ENCODE data around the gene KIF5C.

KIF5C gene

GRCh38 chr2:148899638-148900318, 24.8 kb downstream of the KIF5C start:
- no peak for TF ChIP-seq CTCF (IDR thresholded peaks at IDR 0.05; ENCODE audit: insufficient read depth, low read depth, low read length, missing control alignments)
- H3K4me3 ChIP-seq (ENCODE audit: low read depth, low read length) = no peak overlapping the region
- DNase-seq (ENCODE audit: low read depth) = no peak

- TF ChIP-seq CTCF (IDR thresholded peaks at IDR 0.05; ENCODE audit: insufficient read depth, low read depth, low read length, missing control alignments) = no peak
- DNase-seq (ENCODE audit: low read depth) = no peak
These were observed 25.4 kb downstream of the KIF5C start for GRCh38 chr2:148900350-148900837.

GRCh38 chr2:148901142-148901541, 26.1 kb downstream of the KIF5C start:
- no peak for TF ChIP-seq CTCF (IDR thresholded peaks at IDR 0.05; ENCODE audit: insufficient read depth, low read depth, low read length, missing control alignments)
- no peak overlapping the region for H3K4me3 ChIP-seq (ENCODE audit: low read depth, low read length)
- DNase-seq (ENCODE audit: low read depth) = no peak

More at GRCh38 chr2:148900350-148900837, 25.4 kb downstream of the KIF5C start:
- no peak overlapping the region for H3K4me3 ChIP-seq (ENCODE audit: low read depth, low read length)

GRCh38 chr2:148902798-148903197, 27.8 kb downstream of the KIF5C start:
- TF ChIP-seq CTCF (IDR thresholded peaks at IDR 0.05; ENCODE audit: insufficient read depth, low read depth, low read length, missing control alignments) = no peak
- no peak overlapping the region for H3K4me3 ChIP-seq (ENCODE audit: low read depth, low read length)
- DNase-seq (ENCODE audit: low read depth) = no peak

GRCh38 chr2:148903294-148903693, 28.3 kb downstream of the KIF5C start:
- H3K4me3 ChIP-seq (ENCODE audit: low read depth, low read length) = no peak overlapping the region
- TF ChIP-seq CTCF (IDR thresholded peaks at IDR 0.05; ENCODE audit: insufficient read depth, low read depth, low read length, missing control alignments) = no peak
- no peak for DNase-seq (ENCODE audit: low read depth)

- no peak for TF ChIP-seq CTCF (IDR thresholded peaks at IDR 0.05; ENCODE audit: insufficient read depth, low read depth, low read length, missing control alignments)
These were observed 29.0 kb downstream of the KIF5C start for GRCh38 chr2:148903979-148904378.

GRCh38 chr2:148906124-148906523, 31.1 kb downstream of the KIF5C start:
- no peak for TF ChIP-seq CTCF (IDR thresholded peaks at IDR 0.05; ENCODE audit: insufficient read depth, low read depth, low read length, missing control alignments)
- DNase-seq (ENCODE audit: low read depth) = no peak

More at GRCh38 chr2:148903979-148904378, 29.0 kb downstream of the KIF5C start:
- DNase-seq (ENCODE audit: low read depth) = no peak
- no peak overlapping the region for H3K4me3 ChIP-seq (ENCODE audit: low read depth, low read length)

More at GRCh38 chr2:148906124-148906523, 31.1 kb downstream of the KIF5C start:
- no peak overlapping the region for H3K4me3 ChIP-seq (ENCODE audit: low read depth, low read length)
